Stimulated activated CD8-positive, alpha-beta memory T cell treated with anti-CD3 and anti-CD28 coated beads, Interleukin-2, amount 100 ng/mL, for 48 hours (primary cell): ENCODE measurements around the gene AXDND1.
"Not testable (repeated sequence)": the region's sequence is repeated elsewhere in the genome, so short reads cannot be mapped to it uniquely, and the experiment has no call there.

Source experiments
- DNase-seq, 2 donors: peaks; one replicate each; pipeline ENCODE4 v3.0.0-alpha.2; 2020; ENCODE audit warnings: low read depth in 2 of 2

AXDND1 gene

DNA sequence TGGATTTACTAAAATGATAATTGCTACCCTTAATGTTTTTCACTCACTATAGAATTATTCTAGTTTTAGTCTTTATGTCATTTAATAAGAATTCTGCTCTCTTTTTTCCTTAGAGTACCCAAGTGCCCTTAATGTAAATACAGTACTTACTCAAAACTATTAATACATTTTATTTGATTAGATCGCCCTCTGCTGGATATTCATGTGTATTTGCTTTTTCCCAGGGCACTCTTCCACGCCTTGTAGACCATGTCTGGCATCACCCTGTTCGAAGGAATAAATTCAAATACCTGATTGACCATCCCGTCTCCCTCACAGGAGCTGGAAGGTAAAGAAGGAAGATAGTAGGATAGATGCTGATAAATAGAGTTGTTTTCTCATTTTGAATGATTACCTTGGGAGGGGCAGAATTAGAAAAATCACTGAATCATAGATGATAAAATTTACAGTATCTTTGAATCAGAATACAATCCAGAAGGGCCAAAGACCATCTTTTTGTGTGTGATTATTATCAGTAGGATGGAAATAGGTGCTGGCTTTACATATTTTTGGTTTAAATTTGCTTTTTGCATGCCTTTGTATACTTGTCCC, 4.1 kb downstream of the AXDND1 start:
- DNase-seq = no peak

DNA sequence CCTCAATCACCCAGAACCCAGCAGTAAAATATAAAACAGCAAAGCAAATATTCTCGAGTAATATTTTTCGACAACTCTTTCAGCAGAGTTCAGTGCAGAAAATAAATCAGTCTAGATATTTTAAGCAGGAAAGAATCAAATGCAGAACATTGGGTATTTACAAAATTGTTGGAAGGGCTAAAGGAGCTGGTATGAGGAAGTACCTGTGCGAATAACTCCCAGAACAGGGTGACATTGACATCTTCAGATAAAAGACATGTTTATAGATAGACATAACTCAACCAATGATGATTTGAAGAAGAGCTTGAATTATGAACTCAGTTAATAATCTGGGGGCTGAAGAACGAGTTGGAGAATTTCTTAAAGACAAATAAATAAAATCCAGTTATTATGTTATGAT, 6.4 kb downstream of the AXDND1 start:
- no peak for DNase-seq

DNA sequence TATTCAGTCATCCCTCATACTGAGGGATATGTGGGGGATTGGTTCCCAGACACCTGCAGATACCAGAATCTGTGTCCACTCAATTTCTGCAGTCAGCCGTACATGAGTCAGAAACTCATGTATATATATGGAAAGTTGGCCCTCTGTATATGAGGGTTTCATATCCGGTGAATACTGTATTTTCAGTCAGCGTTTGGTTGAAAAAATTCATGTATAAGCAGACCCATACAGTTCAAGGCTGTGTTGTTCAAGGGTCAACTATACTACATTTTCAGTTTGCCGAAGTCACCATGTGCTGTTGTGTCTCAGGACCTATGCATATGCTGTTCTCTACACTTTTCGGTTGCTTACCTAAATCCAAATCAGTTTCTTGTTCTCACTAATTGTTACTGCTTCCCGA, 10.5 kb downstream of the AXDND1 start:
- DNase-seq = no peak

DNA sequence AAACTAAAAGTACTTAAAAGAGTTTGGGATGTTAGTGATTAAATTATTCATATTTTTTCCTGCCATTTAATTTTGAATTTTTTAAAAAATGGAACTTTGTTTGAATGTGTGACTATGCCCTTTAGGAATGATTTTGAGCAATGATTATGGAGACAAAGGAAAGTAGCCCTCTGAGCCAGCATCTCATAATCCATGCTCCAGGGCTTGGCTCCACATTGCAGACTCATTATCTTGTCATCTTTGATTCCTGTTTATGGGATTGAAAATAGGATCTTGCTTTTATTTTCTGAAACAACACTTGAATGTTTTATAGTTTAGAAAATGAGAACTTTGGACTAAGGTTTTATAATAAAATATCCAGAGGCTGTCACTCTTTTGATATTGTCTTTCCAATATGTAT, 14.5 kb downstream of the AXDND1 start:
- DNase-seq = no peak

DNA sequence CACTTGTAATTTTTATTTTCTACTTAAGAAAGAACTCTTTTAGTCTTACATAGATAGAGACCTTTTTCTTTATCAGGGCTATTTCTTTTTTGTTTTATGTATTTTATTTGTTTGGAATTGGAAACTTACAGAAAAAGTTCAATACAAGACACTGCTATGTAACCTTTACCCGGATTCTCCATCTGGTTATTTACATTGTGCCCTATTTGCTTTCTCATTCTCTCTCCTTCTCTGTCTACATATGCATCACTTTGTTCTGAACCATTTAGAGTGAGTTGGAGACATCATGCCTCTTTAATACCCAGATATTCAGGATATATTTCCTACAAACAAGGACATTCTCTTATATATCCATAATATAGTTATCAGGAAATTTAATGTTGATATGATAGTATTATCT, 18.3 kb downstream of the AXDND1 start:
- DNase-seq = no peak

DNA sequence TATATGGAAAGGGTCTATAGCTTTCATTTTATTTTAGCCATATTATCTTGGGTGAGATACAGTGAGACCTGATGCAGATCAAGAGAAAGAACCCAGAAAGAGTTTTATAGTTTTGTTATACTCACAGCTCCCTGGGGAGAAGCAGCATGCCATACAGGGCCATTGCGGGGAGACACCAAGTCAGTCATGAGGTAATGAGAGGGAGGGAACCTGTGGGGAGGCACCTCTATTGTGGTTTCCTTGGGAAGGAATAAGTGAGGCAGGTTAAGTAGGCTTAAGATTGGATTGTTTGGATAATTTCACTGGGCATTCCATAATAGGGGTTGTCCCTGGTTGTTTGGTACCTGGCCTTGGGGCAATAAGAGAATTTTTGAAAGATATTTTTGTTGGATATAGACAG, 19.7 kb downstream of the AXDND1 start:
- DNase-seq = no peak

DNA sequence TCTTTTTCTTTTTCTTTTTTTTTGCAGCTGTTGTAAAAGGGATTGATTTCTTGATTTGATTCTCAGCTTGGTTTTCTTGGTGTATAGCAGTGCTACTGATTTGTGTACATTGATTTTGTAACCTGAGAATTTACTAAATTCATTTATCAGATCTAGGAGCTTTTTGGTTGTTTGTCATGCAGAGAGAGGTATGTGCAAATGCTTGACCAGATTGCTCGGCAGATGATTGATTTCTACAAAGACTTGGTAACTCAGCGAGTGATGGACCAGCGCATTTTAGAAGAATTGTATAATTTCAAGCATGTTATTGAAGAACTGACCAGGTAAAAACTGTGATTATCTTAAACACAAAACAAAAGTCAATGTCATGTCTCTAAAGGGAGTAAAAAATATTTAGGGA, 27.9 kb downstream of the AXDND1 start:
- DNase-seq = no peak

DNA sequence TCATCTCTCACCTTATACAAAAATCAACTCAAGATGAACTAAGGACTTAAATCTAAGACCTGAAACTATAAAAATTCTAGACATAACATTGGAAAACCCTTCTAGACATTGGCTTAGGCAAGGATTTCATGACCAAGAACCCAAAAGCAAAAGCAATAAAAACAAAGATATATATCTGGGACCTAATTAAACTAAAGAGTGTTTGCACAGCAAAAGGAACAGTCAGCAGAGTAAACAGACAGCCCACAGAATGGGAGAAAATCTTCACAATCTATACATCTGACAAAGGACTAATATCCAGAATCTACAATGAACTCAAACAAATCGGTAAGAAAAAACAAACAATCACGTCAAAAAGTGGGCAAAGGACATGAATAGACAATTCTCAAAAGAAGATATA, 33.6 kb downstream of the AXDND1 start:
- not testable (repeated sequence) for DNase-seq

DNA sequence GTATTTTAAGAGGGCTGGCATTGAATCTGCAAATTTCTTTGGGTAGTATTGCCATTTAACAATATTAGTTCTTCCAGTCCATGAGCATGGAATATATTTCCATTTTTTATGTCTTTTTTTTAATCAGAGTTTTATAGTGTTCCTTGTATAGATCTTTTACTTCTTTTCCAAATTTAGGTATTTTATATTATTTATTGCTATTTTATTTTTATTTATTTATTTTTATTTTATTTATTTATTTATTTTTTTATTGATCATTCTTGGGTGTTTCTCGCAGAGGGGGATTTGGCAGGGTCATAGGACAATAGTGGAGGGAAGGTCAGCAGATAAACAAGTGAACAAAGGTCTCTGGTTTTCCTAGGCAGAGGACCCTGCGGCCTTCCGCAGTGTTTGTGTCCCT, 52.0 kb downstream of the AXDND1 start:
- DNase-seq = not testable (repeated sequence)

DNA sequence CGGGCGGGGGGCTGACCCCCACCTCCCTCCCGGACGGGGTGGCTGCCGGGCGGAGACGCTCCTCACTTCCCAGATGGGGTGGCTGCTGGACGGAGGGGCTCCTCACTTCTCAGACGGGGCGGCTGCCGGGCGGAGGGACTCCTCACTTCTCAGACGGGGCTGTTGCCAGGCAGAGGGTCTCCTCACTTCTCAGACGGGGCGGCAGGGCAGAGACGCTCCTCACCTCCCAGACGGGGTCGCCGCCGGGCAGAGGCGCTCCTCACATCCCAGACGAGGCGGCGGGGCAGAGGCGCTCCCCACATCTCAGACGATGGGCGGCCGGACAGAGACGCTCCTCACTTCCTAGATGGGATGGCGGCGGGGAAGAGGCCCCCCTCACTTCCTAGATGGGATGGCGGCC, 52.9 kb downstream of the AXDND1 start:
- not testable (repeated sequence) for DNase-seq

DNA sequence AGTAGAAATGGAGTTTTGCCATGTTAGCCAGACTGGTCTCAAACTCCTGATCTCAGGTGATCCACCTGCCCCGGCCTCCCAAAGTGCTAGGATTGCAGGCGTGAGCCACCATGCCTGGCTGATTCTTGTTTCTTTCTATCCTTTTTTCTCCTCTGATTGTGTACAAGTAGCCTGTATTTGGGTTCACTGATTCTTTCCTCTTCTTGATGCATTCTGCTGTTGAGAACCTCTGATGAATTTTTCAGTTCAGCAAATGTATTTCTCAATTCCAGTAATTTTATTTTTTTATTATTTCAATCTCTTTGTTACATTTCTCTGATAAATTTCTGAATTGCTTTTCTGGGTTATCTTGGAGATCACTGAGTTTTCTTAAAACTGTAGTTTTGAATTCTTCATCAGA, 58.8 kb downstream of the AXDND1 start:
- DNase-seq = no peak

DNA sequence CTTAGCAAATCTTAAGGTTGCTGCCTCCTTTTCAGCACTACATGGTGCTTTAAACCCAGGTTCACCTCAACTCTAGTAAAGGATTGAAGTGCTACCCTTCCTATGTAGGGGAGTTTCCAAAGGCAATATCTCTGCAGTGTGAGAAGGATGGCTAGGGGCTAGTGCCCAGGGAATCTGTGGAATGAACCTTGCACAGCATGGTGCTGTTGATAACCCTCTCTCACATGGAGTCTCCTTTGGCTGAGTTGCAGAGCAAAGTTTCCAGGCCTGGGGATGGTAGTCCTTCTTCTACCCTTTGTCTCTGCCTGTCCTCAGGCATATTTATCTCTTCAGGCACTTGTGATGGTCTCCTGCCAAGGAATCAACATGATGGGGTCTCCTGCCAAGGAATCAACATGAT, 59.4 kb downstream of the AXDND1 start:
- DNase-seq = no peak

DNA sequence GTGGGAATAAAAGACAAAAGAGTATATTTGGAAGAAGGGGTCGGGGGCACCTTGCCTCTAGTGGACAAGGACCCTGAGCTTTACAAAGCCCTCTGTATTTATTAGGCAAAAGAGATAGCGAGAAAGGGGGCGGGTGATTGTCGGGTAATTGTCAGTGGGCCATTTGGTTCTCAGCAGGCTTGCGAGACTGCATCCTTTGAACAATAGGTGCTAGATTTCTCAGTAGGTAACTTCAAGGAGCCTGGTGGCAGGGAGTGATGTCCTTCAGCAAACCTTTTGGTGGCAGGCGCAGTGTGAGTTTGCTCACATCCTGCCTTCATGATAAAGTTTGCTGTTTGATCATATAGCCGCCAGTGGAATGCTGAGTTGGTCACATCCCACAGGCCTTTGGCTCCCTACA, 71.4 kb downstream of the AXDND1 start:
- DNase-seq = no peak

DNA sequence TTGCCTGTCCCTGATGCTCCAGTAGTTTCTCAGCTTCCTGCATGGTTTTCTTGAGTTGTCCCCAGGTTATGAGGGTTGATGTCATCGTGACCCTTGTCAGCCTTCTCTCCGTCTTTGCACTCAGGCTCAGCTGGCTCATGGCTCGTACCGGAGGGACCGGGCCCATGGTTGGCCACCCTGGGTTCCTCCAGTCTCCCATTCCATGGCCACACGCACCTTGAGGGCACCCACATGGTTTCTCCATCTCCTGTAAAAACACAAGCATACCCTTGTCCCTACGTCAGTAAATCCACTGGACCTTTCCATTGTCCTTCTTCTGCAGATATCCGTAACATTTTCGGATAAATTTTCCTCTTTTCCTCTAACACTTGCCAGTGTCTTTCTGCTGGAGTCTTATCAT, 73.9 kb downstream of the AXDND1 start:
- not testable (repeated sequence) for DNase-seq

DNA sequence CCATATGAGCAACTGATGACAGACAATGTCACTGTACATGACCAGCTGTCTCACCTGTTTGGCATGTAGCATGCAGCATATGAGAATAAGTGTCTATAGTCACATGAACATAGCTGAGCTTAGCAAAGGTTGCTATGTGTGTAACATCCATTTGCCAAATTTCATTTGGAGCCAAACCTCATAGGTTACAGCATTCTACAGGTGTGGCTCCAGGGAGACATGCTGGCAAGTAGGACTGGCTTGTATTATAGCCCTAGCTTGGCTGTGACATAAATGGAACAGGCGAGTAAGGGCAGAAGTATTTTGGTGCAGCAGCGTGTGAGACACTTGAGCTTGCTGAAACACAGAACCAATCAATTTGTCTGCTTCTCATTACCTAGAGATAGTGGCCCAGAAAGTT, 74.5 kb downstream of the AXDND1 start:
- not testable (repeated sequence) for DNase-seq

DNA sequence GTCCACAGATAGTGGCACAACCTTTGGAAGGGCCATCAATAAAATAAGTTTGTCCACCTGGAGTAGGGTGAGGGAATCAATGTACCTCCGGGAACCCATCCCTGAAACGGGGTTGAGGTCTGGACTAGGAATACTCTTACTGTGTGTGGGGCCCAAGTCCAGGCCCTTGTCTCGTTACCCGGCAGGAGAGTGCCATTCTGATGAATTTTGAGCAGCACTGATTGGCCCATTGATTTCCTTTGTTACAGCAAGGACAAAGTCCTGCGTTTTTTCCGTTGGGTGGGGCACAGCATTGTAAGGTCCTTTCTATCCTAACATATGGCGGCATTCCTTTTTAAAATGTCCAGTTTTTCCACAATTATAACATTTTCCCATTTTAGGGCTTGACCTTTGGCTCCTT, 75.2 kb downstream of the AXDND1 start:
- no peak for DNase-seq

DNA sequence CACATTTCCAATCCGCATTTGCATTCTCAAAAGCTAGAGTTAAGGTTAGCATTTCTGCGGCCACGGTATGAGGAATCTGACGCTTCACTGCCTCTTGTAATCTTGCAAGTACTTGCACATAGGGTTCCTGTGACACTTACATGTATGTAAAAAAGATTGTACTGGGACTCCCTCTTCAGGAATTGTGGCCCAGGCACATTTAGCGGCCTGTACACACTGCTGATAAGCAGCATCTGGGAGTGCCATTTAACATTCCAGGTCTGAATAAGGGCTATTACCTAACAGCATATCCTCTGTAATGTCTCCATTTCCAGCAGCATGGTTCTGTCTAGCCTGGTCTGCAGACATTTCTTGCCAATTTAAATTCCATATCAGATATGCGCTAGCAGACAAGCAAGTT, 75.7 kb downstream of the AXDND1 start:
- DNase-seq = no peak

DNA sequence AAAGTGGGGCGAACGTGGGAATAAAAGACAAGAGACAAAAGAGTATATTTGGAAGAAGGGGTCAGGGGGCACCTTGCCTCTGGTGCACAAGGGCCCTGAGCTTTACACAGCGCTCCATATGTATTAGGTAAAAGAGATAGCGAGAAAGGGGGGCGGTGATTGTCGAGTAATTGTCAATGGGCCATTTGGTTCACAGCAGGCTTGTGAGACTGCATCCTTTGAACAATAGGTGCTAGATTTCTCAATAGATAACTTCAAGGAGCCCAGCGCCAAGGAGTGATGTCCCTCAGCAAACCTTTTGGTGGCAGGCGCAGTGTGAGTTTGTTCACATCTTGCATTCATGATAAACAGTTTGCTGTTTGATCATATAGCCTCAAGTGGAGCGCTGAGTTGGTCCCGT, 77.1 kb downstream of the AXDND1 start:
- DNase-seq = not testable (repeated sequence)

DNA sequence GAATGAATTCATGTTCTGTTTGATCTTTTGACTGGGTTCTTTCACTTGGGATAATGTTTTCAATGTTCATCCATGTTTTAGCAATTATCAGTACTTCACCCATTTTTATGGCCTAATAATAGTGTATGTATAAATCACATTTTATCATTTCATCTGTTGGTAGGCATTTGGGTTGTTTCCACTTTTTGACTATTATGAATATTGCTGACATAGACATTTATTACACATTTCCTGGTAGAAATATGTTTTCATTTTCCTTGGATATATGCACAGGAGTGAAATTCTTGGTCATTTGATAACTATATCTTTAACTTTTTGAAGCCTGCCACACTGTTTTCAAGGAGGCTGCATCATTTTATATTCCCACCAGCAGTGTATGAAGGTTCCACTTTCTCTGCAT, 79.8 kb downstream of the AXDND1 start:
- no peak for DNase-seq

DNA sequence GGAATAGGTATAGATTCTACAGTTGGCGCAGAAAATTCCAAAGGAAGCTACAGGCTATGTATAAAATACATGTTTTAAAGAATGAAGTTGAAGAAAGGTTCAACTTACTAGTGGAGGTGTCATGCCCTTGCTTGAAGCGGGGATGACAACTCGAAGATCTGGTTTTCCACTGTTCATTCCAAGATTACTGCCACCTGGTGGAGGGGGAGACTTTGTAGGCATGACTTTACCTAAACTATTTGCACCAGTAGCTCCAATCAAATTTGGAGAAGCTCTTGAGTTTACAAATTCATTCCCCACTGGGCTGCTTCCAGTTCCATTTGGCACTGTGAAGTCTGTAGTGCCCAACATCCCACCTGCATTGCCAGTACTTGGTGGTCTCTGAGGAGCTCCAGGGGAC, 81.7 kb downstream of the AXDND1 start:
- no peak for DNase-seq

DNA sequence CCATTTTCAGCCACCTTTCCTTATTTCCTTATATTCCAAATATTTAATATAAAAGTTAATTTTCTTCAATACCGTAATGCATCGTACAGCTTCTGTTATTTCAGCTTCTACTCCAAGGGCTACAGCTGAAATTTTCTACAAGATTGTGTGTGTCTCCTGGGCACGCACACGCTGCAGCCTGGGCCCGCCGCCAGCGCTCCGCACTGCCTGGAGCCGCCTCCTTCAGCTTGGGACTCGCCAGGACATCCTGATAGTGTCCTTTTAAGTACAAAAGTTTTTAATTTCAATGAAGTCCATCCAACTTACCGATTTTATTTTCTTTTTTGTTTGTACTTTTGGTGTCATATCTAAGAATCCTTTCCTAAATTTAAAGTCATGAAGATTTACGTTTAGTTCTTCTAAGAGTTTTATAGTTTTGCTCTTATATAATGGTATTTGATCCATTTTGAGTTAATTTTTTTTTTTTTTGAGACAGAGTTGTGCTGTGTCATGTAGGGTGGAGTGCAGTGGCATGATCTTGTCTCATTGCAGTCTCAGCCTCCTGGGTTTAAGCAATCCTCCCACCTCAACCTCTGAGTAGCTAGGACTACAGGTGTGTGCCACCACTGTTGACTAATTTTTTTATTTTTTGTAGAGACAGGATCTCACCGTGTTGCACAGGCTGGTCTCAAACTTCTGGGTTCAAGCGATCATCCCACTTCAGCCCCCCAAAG, 82.8 kb downstream of the AXDND1 start:
- DNase-seq = no peak

DNA sequence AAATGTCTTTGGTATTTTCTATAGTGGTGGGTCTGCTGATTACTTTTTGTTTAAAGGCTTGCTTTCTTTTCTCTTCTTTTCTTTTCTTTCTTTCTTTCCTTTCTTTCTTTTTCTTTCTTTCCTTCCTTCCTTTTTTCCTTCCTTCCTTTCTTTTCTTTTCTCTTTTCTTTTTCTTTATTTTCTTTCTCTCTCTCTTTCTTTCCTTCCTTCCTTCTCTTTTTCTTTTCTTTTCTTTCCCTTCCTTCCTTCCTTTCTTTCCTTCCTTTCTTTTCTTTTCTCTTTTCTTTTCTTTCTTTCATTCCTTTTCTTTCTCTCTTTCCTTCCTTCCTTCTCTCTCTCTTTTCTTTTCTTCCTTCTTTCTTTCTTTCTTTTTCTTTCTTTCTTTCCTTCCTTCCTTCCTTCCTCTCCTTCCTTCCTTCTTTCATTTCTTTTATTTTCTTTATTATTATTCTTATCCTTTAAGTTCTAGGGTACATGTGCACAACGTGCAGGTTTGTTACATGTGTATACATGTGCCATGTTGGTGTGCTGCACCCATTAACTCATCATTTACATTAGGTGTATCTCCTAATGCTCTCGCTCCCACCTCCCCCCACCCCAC, 93.9 kb downstream of the AXDND1 start:
- not testable (repeated sequence) for DNase-seq

DNA sequence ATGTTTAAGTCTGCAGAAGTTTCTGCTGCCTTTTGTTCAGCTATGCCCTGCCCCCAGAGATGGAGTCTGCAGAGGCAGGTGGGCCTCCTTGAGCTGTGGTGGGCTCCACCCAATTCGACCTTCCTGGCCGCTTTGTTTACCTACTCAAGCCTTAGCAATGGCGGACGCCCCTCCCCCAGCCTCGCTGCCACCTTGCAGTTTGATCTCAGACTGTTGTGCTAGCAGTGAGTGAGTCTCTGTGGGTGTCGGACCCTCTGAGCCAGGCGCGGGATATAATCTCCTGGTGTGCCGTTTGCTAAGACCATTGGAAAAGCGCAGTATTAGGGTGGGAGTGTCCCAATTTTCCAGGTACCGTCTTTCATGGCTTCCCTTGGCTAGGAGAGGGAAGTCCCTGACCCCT, 99.9 kb downstream of the AXDND1 start:
- DNase-seq = not testable (repeated sequence)

DNA sequence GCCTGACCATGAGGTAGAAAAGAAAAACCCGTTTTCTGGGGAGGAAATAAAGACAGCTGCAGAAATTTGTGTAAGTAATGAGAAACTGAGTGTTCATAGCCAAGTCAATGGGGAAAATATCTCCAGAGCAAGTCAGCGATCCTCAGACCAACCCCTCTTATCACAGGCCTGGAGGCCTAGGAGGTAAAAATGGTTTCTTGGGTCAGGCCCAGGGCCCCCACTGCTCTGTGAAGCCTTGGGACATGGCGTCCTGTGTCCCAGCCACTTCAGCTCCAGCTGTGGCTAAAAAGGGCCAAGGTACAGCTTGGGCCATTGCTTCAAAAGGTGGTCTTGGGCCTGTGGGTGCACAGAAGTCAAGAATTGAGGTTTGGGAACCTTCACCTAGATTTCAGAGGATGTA, 108.9 kb downstream of the AXDND1 start:
- DNase-seq = no peak
